Fibroblast of mammary gland (primary cell): ENCODE results near the gene GPRIN3.
A peak's percentile ranks its signal among the peaks of the same experiment; 100 is the strongest.

Experiments used
- DNase-seq: peaks from one replicate; pipeline ENCODE4 v3.0.0-alpha.2; 2010; ENCODE audit warnings: low read depth
- H3K4me3 ChIP-seq: 2 replicates; pipeline ENCODE4 v1.5.1; 2011; ENCODE audit warnings: low read depth, mild to moderate bottlenecking, low read length, moderate library complexity; ENCODE audit not compliant: control insufficient read depth
- TF ChIP-seq, protein P1 (sequence below): conservative IDR thresholded peaks from 2 replicates; pipeline ENCODE4 v1.5.1; 2011; ENCODE audit warnings: low read depth, low read length, inconsistent platforms; ENCODE audit not compliant: control insufficient read depth, insufficient read depth

GPRIN3 gene

DNA sequence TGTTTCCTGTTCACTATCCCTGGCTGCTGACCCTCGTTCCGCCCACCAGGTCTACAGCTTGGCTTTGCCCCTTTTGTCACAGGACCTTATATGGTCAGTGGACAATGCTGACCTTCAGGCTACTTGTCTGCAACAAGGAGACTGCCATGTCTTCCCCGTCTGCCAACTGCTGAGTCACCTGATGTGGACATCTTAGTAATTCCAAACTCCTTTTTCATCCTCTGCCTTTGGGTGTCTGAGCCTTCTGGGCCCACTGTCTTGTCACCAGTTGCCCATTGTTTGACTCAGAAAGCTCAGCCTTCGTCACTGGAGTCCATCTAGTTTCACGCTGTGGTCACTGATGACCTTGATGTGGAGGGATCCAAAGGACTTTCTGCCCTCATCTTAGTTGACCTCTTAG is 30.2 kb downstream of the GPRIN3 start:
- no peak overlapping the region for H3K4me3 ChIP-seq
- DNase-seq, result peak; percentile 44
- TF ChIP-seq, protein P1, sequence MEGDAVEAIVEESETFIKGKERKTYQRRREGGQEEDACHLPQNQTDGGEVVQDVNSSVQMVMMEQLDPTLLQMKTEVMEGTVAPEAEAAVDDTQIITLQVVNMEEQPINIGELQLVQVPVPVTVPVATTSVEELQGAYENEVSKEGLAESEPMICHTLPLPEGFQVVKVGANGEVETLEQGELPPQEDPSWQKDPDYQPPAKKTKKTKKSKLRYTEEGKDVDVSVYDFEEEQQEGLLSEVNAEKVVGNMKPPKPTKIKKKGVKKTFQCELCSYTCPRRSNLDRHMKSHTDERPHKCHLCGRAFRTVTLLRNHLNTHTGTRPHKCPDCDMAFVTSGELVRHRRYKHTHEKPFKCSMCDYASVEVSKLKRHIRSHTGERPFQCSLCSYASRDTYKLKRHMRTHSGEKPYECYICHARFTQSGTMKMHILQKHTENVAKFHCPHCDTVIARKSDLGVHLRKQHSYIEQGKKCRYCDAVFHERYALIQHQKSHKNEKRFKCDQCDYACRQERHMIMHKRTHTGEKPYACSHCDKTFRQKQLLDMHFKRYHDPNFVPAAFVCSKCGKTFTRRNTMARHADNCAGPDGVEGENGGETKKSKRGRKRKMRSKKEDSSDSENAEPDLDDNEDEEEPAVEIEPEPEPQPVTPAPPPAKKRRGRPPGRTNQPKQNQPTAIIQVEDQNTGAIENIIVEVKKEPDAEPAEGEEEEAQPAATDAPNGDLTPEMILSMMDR, result no peak

GRCh38 chr4:89276296-89276695 is 31.3 kb downstream of the GPRIN3 start:
- DNase-seq, result no peak
- H3K4me3 ChIP-seq, result no peak overlapping the region
- TF ChIP-seq, protein P1, result no peak

DNA sequence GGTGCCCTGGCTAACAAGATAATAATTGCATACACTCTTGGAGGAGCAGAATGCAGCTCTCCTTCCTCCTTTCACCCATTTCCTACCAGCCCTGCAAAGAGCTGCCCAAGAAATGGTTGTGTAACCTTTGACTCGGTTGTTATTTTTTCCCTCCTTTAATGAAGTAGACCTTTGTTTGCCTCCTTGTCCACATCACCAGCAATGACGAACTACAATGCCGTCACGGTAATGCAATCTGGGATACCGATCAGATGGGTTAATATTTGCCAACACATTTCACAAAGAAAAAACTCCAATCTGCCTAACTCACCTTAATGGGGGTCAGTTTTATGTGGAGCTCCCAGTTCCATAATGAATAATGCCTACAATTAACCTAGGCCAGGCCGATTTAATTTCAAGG is 32.0 kb downstream of the GPRIN3 start:
- no peak overlapping the region for H3K4me3 ChIP-seq
- TF ChIP-seq, protein P1, result no peak
- DNase-seq, result no peak

GRCh38 chr4:89273741-89274141 is 33.9 kb downstream of the GPRIN3 start:
- DNase-seq, result no peak
- no peak overlapping the region for H3K4me3 ChIP-seq
- TF ChIP-seq, protein P1, result no peak

GRCh38 chr4:89270792-89271191 is 36.8 kb downstream of the GPRIN3 start:
- TF ChIP-seq, protein P1, result no peak
- no peak for DNase-seq
- no peak overlapping the region for H3K4me3 ChIP-seq

DNA sequence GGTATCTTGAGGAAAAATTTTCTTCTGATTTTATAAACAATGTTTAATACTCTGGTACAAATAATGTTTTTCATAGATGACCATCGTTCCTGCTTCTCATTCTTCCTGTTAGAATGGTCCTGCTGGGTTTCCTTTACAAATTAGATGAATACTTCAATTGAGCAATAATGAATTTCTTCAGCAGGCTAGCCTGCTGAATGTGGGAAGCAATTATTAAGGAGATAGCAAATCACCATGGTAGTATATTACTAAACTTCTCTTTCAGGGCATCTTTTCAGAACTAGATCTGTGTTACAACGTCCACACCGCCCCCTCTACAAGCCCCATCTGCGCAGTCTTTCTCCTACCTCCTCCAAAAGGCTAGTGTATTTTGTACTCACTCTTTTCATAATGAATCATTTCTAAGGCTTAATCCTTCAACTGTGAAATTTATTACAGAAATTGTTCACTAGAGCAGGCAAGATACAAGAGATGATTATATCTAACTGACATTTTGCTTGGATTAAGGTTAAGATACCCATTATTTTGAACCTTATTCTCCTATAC is 38.4 kb downstream of the GPRIN3 start:
- DNase-seq, result no peak
- TF ChIP-seq, protein P1, result no peak
- no peak overlapping the region for H3K4me3 ChIP-seq

GRCh38 chr4:89268679-89269078 is 38.9 kb downstream of the GPRIN3 start:
- DNase-seq, result peak; percentile 6
- TF ChIP-seq, protein P1, result no peak
- no peak overlapping the region for H3K4me3 ChIP-seq
